Activated B cell treated with CpG ODN at 0.5 μM for 24 hours (primary cell): ENCODE results near the gene TASP1. TPM values are rescaled to one million over a fixed set of nuclear protein-coding genes. Genes with fewer than 3 reads are reported as not detected.

Experiments
- ATAC-seq: fragments of 200-7000 bp; cut with Tn5 transposase; one replicate; pipeline ENCODE4 v1.10.0; 2021; ENCODE audit warnings: low read depth, mild to moderate bottlenecking, moderate library complexity
- CTCF ChIA-PET: fragments of 350-600 bp; sonication (Branson Sonifier 250); formaldehyde crosslinking; loops from one replicate; lab custom pipeline; 2021; ENCODE audit warnings: antibody characterized with exemption; lab: Charles Lee
- POLR2A ChIA-PET: fragments of 350-600 bp; sonication (Branson Sonifier 250); formaldehyde crosslinking; loops from one replicate; lab custom pipeline; 2021; ENCODE audit warnings: antibody characterized with exemption; lab: Charles Lee
- DNase-seq: peaks from one replicate; pipeline ENCODE4 v3.0.0; 2022
- H3K27ac Mint-ChIP-seq: one replicate; pipeline ENCODE4 v1.8.0; 2020; ENCODE audit warnings: mixed read lengths
- H3K27me3 Mint-ChIP-seq: one replicate; pipeline ENCODE4 v1.8.0; 2021; ENCODE audit warnings: mixed read lengths
- H3K36me3 Mint-ChIP-seq: one replicate; pipeline ENCODE4 v1.8.0; 2021; ENCODE audit warnings: low read depth, mixed read lengths
- H3K4me1 Mint-ChIP-seq: one replicate; pipeline ENCODE4 v1.8.0; 2021; ENCODE audit warnings: mixed read lengths
- H3K4me3 Mint-ChIP-seq: one replicate; pipeline ENCODE4 v1.8.0; 2020; ENCODE audit warnings: mild to moderate bottlenecking, mixed read lengths
- H3K9me3 Mint-ChIP-seq: one replicate; pipeline ENCODE4 v1.8.0; 2020; ENCODE audit warnings: mixed read lengths
- CTCF ChIP-seq: fragments of 200-600 bp; IDR thresholded peaks from one replicate; pipeline ENCODE4 v1.8.0; 2022; ENCODE audit warnings: antibody characterized with exemption, mild to moderate bottlenecking
- intact Hi-C: fragments of 100-400 bp; cut with micrococcal nuclease; formaldehyde crosslinking; loops from one replicate; pipeline ENCODE4 v1.15.1; 2024
- total RNA-seq: library from RNA; stranded (reverse); gene quantifications from 2 replicates; pipeline ENCODE4 v1.2.3, GENCODE V29; 2022

Gene TASP1
- total RNA-seq, 1 donor from 2014 or later: 20.6 TPM

GRCh38 chr20:13524339-13524738 lies 114.4 kb downstream of the TASP1 start:
- Mint-ChIP-seq H3K27me3 (no peaks in the 10 kb centered on the region), H3K4me3 (no peak overlapping the region), H3K9me3 (no peaks in the 10 kb centered on the region), H3K27ac (no peak overlapping the region), H3K4me1 (no peaks in the 10 kb centered on the region), H3K36me3 (peaks cover 55% of the 10 kb centered on the region)
- no peak for TF ChIP-seq CTCF
- no peak for DNase-seq
- no peak for ATAC-seq
- intact Hi-C loops: no loop called here
- POLR2A ChIA-PET: no interaction called here
- CTCF ChIA-PET: no interaction called here

GRCh38 chr20:13517831-13518230 lies 120.9 kb downstream of the TASP1 start:
- intact Hi-C loops: no loop called here
- H3K4me1 Mint-ChIP-seq: no peaks in the 10 kb centered on the region
- ChIA-PET CTCF (no interaction called here), POLR2A (no interaction called here)
- no peak for TF ChIP-seq CTCF
- DNase-seq (no peak), ATAC-seq (no peak)
- H3K27ac Mint-ChIP-seq: no peak overlapping the region
- H3K9me3 Mint-ChIP-seq: no peaks in the 10 kb centered on the region
- H3K36me3 Mint-ChIP-seq: peaks cover 48% of the 10 kb centered on the region
- no peaks in the 10 kb centered on the region for H3K27me3 Mint-ChIP-seq
- H3K4me3 Mint-ChIP-seq: no peak overlapping the region

GRCh38 chr20:13515796-13516558 lies 122.8 kb downstream of the TASP1 start:
- TF ChIP-seq CTCF: no peak
- ChIA-PET POLR2A (no interaction called here), CTCF (no interaction called here)
- intact Hi-C loops: no loop called here
- ATAC-seq (no peak), DNase-seq (no peak)
- Mint-ChIP-seq H3K9me3 (no peaks in the 10 kb centered on the region), H3K27ac (no peak overlapping the region), H3K4me1 (no peaks in the 10 kb centered on the region), H3K4me3 (no peak overlapping the region), H3K36me3 (peaks cover 42% of the 10 kb centered on the region), H3K27me3 (no peaks in the 10 kb centered on the region)

GRCh38 chr20:13515291-13515690 lies 123.4 kb downstream of the TASP1 start:
- no peak for ATAC-seq
- Mint-ChIP-seq H3K27ac (no peak overlapping the region), H3K4me1 (no peaks in the 10 kb centered on the region), H3K4me3 (no peak overlapping the region), H3K9me3 (no peaks in the 10 kb centered on the region), H3K27me3 (no peaks in the 10 kb centered on the region), H3K36me3 (peaks cover 42% of the 10 kb centered on the region)
- intact Hi-C loops: no loop called here
- ChIA-PET POLR2A (no interaction called here), CTCF (no interaction called here)
- DNase-seq: no peak
- no peak for TF ChIP-seq CTCF

- DNase-seq (no peak), ATAC-seq (no peak)
- Mint-ChIP-seq H3K9me3 (peaks cover 14% of the 10 kb centered on the region), H3K36me3 (peaks cover 53% of the 10 kb centered on the region), H3K4me3 (no peak overlapping the region), H3K4me1 (no peaks in the 10 kb centered on the region), H3K27ac (no peak overlapping the region), H3K27me3 (no peaks in the 10 kb centered on the region)
- CTCF ChIA-PET: no interaction called here
- POLR2A ChIA-PET: no interaction called here
- intact Hi-C loops: no loop called here
- TF ChIP-seq CTCF: no peak
Measured at GRCh38 chr20:13510837-13511488, 127.8 kb downstream of the TASP1 start.
